PC-9 (cell line): ENCODE measurements around the gene DPEP1.

ENCODE experiments used
- EZH2 ChIP-seq: fragments of 200-600 bp; sonication (generic); IDR thresholded peaks from 2 replicates; pipeline ENCODE4 v1.8.0; 2017; ENCODE audit warnings: antibody characterized with exemption, low read depth
- TF ChIP-seq, protein P1 (sequence below): fragments of 200-600 bp; sonication (generic); conservative IDR thresholded peaks from 2 replicates; pipeline ENCODE4 v1.6.1; 2017; ENCODE audit warnings: mixed run types, antibody characterized with exemption, mild to moderate bottlenecking, moderate library complexity

DNA sequence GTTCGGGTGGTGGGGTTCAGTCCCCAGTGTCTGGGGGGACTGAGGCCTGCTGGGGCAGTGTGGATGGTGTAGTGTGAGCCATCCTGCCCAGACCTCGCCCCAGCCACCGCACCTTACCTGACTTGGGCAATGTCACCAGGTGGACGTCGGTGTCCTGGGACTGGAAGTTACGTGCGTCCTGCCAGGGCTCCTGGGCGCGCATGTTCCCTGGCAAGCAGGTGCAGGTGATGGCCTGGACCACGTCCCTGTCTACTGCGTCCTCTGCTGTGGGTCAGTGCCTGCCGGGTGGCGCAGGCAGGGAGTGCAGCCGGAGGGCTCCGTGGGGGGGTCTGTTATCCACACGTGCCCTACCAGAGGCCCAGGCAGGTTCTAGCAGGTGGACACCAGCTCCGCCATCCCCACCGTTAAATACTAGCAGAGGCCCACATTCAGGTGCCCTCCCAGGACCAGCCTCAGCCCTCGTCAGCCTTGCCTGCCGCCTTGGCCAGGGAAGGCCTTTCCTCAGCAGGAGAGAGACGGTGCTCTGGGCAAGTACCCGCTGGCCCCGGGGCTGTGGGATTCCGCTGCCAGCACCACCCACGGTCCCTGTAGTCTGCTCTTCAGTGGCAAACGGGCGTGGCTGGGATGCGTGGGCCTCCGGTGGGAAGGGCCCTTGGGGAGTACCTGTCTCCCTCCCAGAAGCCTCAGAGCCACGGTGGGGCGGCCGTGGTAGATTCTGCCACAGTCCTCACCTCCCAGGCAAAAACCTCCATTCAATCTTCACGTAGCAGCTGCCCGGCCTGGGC, 8.1 kb upstream of the DPEP1 start:
- TF ChIP-seq, protein P1, sequence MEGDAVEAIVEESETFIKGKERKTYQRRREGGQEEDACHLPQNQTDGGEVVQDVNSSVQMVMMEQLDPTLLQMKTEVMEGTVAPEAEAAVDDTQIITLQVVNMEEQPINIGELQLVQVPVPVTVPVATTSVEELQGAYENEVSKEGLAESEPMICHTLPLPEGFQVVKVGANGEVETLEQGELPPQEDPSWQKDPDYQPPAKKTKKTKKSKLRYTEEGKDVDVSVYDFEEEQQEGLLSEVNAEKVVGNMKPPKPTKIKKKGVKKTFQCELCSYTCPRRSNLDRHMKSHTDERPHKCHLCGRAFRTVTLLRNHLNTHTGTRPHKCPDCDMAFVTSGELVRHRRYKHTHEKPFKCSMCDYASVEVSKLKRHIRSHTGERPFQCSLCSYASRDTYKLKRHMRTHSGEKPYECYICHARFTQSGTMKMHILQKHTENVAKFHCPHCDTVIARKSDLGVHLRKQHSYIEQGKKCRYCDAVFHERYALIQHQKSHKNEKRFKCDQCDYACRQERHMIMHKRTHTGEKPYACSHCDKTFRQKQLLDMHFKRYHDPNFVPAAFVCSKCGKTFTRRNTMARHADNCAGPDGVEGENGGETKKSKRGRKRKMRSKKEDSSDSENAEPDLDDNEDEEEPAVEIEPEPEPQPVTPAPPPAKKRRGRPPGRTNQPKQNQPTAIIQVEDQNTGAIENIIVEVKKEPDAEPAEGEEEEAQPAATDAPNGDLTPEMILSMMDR: no peak
- TF ChIP-seq EZH2: no peak
